Trophoblast cell (in vitro differentiated cells and primary cell): Measurements from ENCODE around the gene PCP2.

Experiments used
- DNase-seq, 2 donors: peaks; one replicate each; pipeline ENCODE4 v3.0.0-alpha.2; 2016
- H2AFZ ChIP-seq: 2 replicates; pipeline ENCODE4 v1.6.1; 2013; ENCODE audit warnings: low read length, moderate library complexity, mild to moderate bottlenecking; ENCODE audit not compliant: insufficient read depth, poor library complexity
- H2AK5ac ChIP-seq: 2 replicates; pipeline ENCODE4 v1.6.1; 2013; ENCODE audit warnings: mild to moderate bottlenecking, low read length
- H2BK120ac ChIP-seq: 2 replicates; pipeline ENCODE4 v1.6.1; 2013; ENCODE audit warnings: low read length, mild to moderate bottlenecking, moderate library complexity; ENCODE audit not compliant: insufficient read depth, poor library complexity
- H2BK12ac ChIP-seq: 2 replicates; pipeline ENCODE4 v1.6.1; 2013; ENCODE audit warnings: mild to moderate bottlenecking, low read length, moderate library complexity
- H2BK5ac ChIP-seq: 2 replicates; pipeline ENCODE4 v1.6.1; 2013; ENCODE audit warnings: low read length, low read depth, moderate library complexity, mild to moderate bottlenecking; ENCODE audit not compliant: poor library complexity
- H3K14ac ChIP-seq: 2 replicates; pipeline ENCODE4 v1.6.1; 2013; ENCODE audit warnings: mild to moderate bottlenecking, low read length
- H3K18ac ChIP-seq: 2 replicates; pipeline ENCODE4 v1.6.1; 2013; ENCODE audit warnings: mild to moderate bottlenecking, low read length
- H3K23ac ChIP-seq: 2 replicates; pipeline ENCODE4 v1.6.1; 2013; ENCODE audit warnings: low read length
- H3K27ac ChIP-seq: 2 replicates; pipeline ENCODE4 v1.5.1; 2013; ENCODE audit warnings: low read depth, mild to moderate bottlenecking, inconsistent platforms, low read length, moderate library complexity
- H3K27me3 ChIP-seq: 2 replicates; pipeline ENCODE4 v1.6.1; 2013; ENCODE audit warnings: inconsistent platforms, mild to moderate bottlenecking, low read length, moderate library complexity; ENCODE audit not compliant: insufficient read depth
- H3K36me3 ChIP-seq, 2 experiments: 1 replicate in 1 of 2; 2 replicates in 1 of 2; pipeline ENCODE4 v1.6.1; 2013; ENCODE audit warnings: low read length in 2 of 2, mild to moderate bottlenecking in 2 of 2, moderate library complexity in 1 of 2; ENCODE audit not compliant: insufficient read depth in 2 of 2, control insufficient read depth in 1 of 2
- H3K4ac ChIP-seq: 2 replicates; pipeline ENCODE4 v1.6.1; 2013; ENCODE audit warnings: low read depth, mild to moderate bottlenecking, low read length, moderate library complexity
- H3K4me1 ChIP-seq, 2 experiments: 1 replicate in 1 of 2; 2 replicates in 1 of 2; pipeline ENCODE4 v1.6.1; 2013; ENCODE audit warnings: low read length in 2 of 2, mild to moderate bottlenecking in 2 of 2, moderate library complexity in 1 of 2; ENCODE audit not compliant: insufficient read depth in 2 of 2, control insufficient read depth in 1 of 2
- H3K4me2 ChIP-seq: 2 replicates; pipeline ENCODE4 v1.6.1; 2013; ENCODE audit warnings: inconsistent platforms, mild to moderate bottlenecking, low read length, moderate library complexity
- H3K4me3 ChIP-seq: 2 replicates; pipeline ENCODE4 v1.5.1; 2013; ENCODE audit warnings: mild to moderate bottlenecking, low read depth, low read length, inconsistent platforms
- H3K79me1 ChIP-seq: one replicate; pipeline ENCODE4 v1.6.1; 2013; ENCODE audit warnings: low read length
- H3K79me2 ChIP-seq: 2 replicates; pipeline ENCODE4 v1.6.1; 2013; ENCODE audit warnings: low read length, mild to moderate bottlenecking; ENCODE audit not compliant: control insufficient read depth, insufficient read depth, poor library complexity
- H3K9ac ChIP-seq: 2 replicates; pipeline ENCODE4 v1.6.1; 2013; ENCODE audit warnings: mild to moderate bottlenecking, low read length
- H3K9me3 ChIP-seq: 2 replicates; pipeline ENCODE4 v1.6.1; 2013; ENCODE audit warnings: low read depth, mild to moderate bottlenecking, control low read depth, inconsistent platforms, low read length; ENCODE audit not compliant: insufficient read depth
- H4K12ac ChIP-seq: 2 replicates; pipeline ENCODE4 v1.6.1; 2013; ENCODE audit warnings: low read depth, mild to moderate bottlenecking, low read length, moderate library complexity
- H4K8ac ChIP-seq: 2 replicates; pipeline ENCODE4 v1.6.1; 2013; ENCODE audit warnings: low read depth, mild to moderate bottlenecking, low read length, moderate library complexity
- H4K91ac ChIP-seq: one replicate; pipeline ENCODE4 v1.6.1; 2013; ENCODE audit warnings: low read depth, mild to moderate bottlenecking, low read length, moderate library complexity
- WGBS: extraction: QIAGEN DNeasy Blood & Tissue Kit; methylation state at CpG from one replicate; pipeline ENCODE4 v1.1.7; 2013; ENCODE audit warnings: missing lambda C conversion rate; ENCODE audit not compliant: insufficient read length, insufficient coverage; ENCODE audit errors: extremely low coverage; 5-methylcytosine and 5-hydroxymethylcytosine counted together

Gene PCP2

DNA sequence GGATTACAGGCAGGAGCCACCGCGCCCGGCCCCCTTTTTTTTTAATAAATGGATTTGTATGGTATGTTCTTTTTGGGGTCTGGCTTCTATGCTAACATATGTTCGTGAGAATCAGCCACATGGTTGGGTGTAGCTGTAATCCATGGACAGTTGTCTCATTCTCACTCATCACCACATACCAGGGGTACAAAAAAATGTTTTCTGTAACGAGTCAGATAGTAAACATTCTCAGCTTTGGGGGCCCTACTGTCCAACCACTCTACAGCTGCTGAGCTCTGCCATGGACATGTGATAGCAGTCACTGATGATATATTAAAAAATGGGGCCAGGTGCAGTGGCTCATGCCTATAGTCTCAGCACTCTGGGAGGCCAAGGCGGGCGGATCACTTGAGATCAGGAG is 30.2 kb upstream of the PCP2 start:
- Histone ChIP-seq H2AK5ac (no peak overlapping the region), H3K79me1 (no peaks in the 10 kb centered on the region), H3K9ac (no peak overlapping the region), H3K14ac (no peak overlapping the region), H3K4me1 (no peaks in the 10 kb centered on the region), H3K4ac (no peak overlapping the region), H4K8ac (no peak overlapping the region), H3K23ac (no peak overlapping the region), H3K79me2 (no peaks in the 10 kb centered on the region), H3K4me3 (no peak overlapping the region), H3K36me3 (no peaks in the 10 kb centered on the region), H4K91ac (no peak overlapping the region), H3K9me3 (peaks cover 2% of the 10 kb centered on the region), H2AFZ (no peak overlapping the region), H3K18ac (no peak overlapping the region), H3K27me3 (peaks cover 1% of the 10 kb centered on the region), H2BK120ac (no peak overlapping the region), H4K12ac (no peak overlapping the region), H3K27ac (no peak overlapping the region), H3K4me2 (no peak overlapping the region), H2BK5ac (no peak overlapping the region), H2BK12ac (no peak overlapping the region)
- no peak for DNase-seq
- WGBS = no CpG with 5 or more reads among the region's 7 CpGs

GRCh38 chr19:7662657-7663056 is 29.1 kb upstream of the PCP2 start:
- H3K18ac ChIP-seq = no peak overlapping the region

GRCh38 chr19:7661744-7662538 is 28.4 kb upstream of the PCP2 start:
- Histone ChIP-seq H3K27me3 (no peaks in the 10 kb centered on the region), H3K9ac (no peak overlapping the region), H2AK5ac (no peak overlapping the region), H4K12ac (no peak overlapping the region), H3K4me3 (no peak overlapping the region), H3K4me2 (no peak overlapping the region), H3K36me3 (no peaks in the 10 kb centered on the region), H2BK12ac (no peak overlapping the region), H3K79me2 (no peaks in the 10 kb centered on the region), H3K4ac (no peak overlapping the region), H4K91ac (no peak overlapping the region), H3K4me1 (no peaks in the 10 kb centered on the region), H2BK120ac (no peak overlapping the region), H3K23ac (no peak overlapping the region), H4K8ac (no peak overlapping the region), H3K79me1 (no peaks in the 10 kb centered on the region), H3K27ac (no peak overlapping the region), H2AFZ (no peak overlapping the region), H2BK5ac (no peak overlapping the region), H3K14ac (no peak overlapping the region), H3K9me3 (no peaks in the 10 kb centered on the region), H3K18ac (no peak overlapping the region)
- DNase-seq = no peak
- no CpG with 5 or more reads among the region's 8 CpGs for WGBS

More at GRCh38 chr19:7662657-7663056, 29.1 kb upstream of the PCP2 start:
- H2AFZ ChIP-seq = no peak overlapping the region
- H2BK120ac ChIP-seq = no peak overlapping the region
- no peak overlapping the region for H3K23ac ChIP-seq
- no peak for DNase-seq
- no peak overlapping the region for H4K91ac ChIP-seq
- H2BK12ac ChIP-seq = no peak overlapping the region
- no peaks in the 10 kb centered on the region for H3K27me3 ChIP-seq
- no peaks in the 10 kb centered on the region for H3K79me1 ChIP-seq
- H3K4me2 ChIP-seq = no peak overlapping the region
- no peak overlapping the region for H3K4ac ChIP-seq
- no peaks in the 10 kb centered on the region for H3K36me3 ChIP-seq
- H3K79me2 ChIP-seq = no peaks in the 10 kb centered on the region
- H2BK5ac ChIP-seq = no peak overlapping the region
- H3K4me1 ChIP-seq = no peaks in the 10 kb centered on the region
- H3K27ac ChIP-seq = no peak overlapping the region
- no peak overlapping the region for H4K8ac ChIP-seq
- no peaks in the 10 kb centered on the region for H3K9me3 ChIP-seq
- no peak overlapping the region for H3K14ac ChIP-seq
- H2AK5ac ChIP-seq = no peak overlapping the region
- no peak overlapping the region for H3K9ac ChIP-seq
- no peak overlapping the region for H4K12ac ChIP-seq
- no peak overlapping the region for H3K4me3 ChIP-seq
- WGBS = no CpG with 5 or more reads among the region's 14 CpGs

- no peak overlapping the region for H3K9ac ChIP-seq
- no peak overlapping the region for H2AK5ac ChIP-seq
- no peak overlapping the region for H4K8ac ChIP-seq
- DNase-seq = no peak
- H4K91ac ChIP-seq = no peak overlapping the region
- H2BK120ac ChIP-seq = no peak overlapping the region
- H2BK5ac ChIP-seq = no peak overlapping the region
- no peaks in the 10 kb centered on the region for H3K4me1 ChIP-seq
- H3K23ac ChIP-seq = no peak overlapping the region
- no peak overlapping the region for H3K4me3 ChIP-seq
- H3K27me3 ChIP-seq = no peaks in the 10 kb centered on the region
- no peak overlapping the region for H2BK12ac ChIP-seq
- no CpG with 5 or more reads among the region's 9 CpGs for WGBS
- H3K14ac ChIP-seq = no peak overlapping the region
- no peak overlapping the region for H3K4ac ChIP-seq
- no peak overlapping the region for H3K4me2 ChIP-seq
- H3K18ac ChIP-seq = no peak overlapping the region
- no peaks in the 10 kb centered on the region for H3K79me1 ChIP-seq
- H3K9me3 ChIP-seq = no peaks in the 10 kb centered on the region
- no peak overlapping the region for H2AFZ ChIP-seq
- H3K36me3 ChIP-seq = no peaks in the 10 kb centered on the region
- no peaks in the 10 kb centered on the region for H3K79me2 ChIP-seq
- H3K27ac ChIP-seq = no peak overlapping the region
- no peak overlapping the region for H4K12ac ChIP-seq
Observed at GRCh38 chr19:7658219-7658686, 24.7 kb upstream of the PCP2 start.
